ENCODE measurements around the gene CYBA.

GRCh38 chr16:88696441-88696840 lies 45.6 kb upstream of the CYBA start:
- TF ChIP-seq CTCF (conservative IDR thresholded peaks at IDR 0.05; ENCODE audit: low read length) = no peak
- TF ChIP-seq EZH2phosphoT487 (IDR thresholded peaks at IDR 0.05; ENCODE audit: borderline replicate concordance, low read depth, low read length) = no peak
